Activated naive CD4-positive, alpha-beta T cell treated with anti-CD3 and anti-CD28 coated beads, Interleukin-2, amount 50 U/mL, for 16 hours (primary cell): ENCODE measurements around the gene NTN3.

Experiments used
- DNase-seq: peaks from one replicate; pipeline ENCODE4 v3.0.0-alpha.2; 2020

Gene NTN3

GRCh38 chr16:2480948-2481347 lies 9.9 kb downstream of the NTN3 start:
- DNase-seq, result no peak

- DNase-seq, result no peak
Measured at GRCh38 chr16:2481676-2482075, 10.6 kb downstream of the NTN3 start.

GRCh38 chr16:2482249-2482648 lies 11.2 kb downstream of the NTN3 start:
- DNase-seq, result no peak

- DNase-seq, result no peak
Measured at GRCh38 chr16:2482708-2483534, 11.8 kb downstream of the NTN3 start.

- no peak for DNase-seq
Measured at GRCh38 chr16:2483939-2484897, 13.1 kb downstream of the NTN3 start.

GRCh38 chr16:2484898-2485508 lies 13.9 kb downstream of the NTN3 start:
- DNase-seq, result no peak

- no peak for DNase-seq
Measured at GRCh38 chr16:2485811-2486507, 14.9 kb downstream of the NTN3 start.

GRCh38 chr16:2486645-2487516 lies 15.8 kb downstream of the NTN3 start:
- DNase-seq, result peak; percentile 76

GRCh38 chr16:2487517-2487842 lies 16.4 kb downstream of the NTN3 start:
- DNase-seq, result no peak

- DNase-seq, result no peak
Measured at GRCh38 chr16:2487903-2488531, 16.9 kb downstream of the NTN3 start.

- DNase-seq, result no peak
Measured at GRCh38 chr16:2489581-2489980, 18.5 kb downstream of the NTN3 start.

- DNase-seq, result no peak
Measured at GRCh38 chr16:2490190-2491105, 19.4 kb downstream of the NTN3 start.

- no peak for DNase-seq
Measured at GRCh38 chr16:2492292-2492691, 21.2 kb downstream of the NTN3 start.

GRCh38 chr16:2493605-2494004 lies 22.5 kb downstream of the NTN3 start:
- no peak for DNase-seq

- DNase-seq, result no peak
Measured at GRCh38 chr16:2494616-2495015, 23.5 kb downstream of the NTN3 start.

GRCh38 chr16:2495041-2495440 lies 23.9 kb downstream of the NTN3 start:
- DNase-seq, result no peak

GRCh38 chr16:2496223-2497115 lies 25.4 kb downstream of the NTN3 start:
- no peak for DNase-seq

- no peak for DNase-seq
Measured at GRCh38 chr16:2497116-2497630, 26.1 kb downstream of the NTN3 start.
